ENCODE data around the gene SELENOS. TPM values are rescaled to one million over a fixed set of nuclear protein-coding genes. Genes with fewer than 3 reads are reported as not detected.

Gene SELENOS
- total RNA-seq, 1 donor from 2014 or later = 62.0 TPM

DNA sequence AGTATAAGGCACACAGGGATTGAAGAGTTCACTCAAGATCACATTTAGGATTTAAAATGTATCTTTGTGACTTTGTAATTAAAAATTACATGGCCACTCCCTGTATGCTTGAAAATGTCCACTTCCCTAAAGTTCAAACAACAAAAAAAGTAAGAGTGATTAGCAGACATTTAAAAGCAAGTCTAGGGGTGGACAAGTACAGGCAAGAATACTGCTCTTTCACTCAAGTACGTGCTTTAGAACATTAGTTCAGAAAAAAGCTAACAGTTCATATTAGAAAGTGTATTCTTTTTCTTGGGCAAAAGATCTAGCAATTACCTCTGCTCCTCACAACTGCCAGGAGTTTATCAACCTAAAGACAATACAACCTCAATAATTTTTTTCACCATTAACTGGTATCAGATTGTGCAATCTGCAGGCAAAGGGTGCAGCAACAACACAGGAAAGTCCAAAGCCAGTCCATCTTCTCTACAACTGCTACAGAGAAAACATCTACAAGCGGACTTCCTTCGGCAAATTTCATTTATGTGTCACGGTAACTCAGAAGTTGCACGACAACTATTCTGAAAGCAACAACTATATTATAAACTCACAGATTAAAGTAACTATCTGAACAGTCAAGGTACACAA, 43.5 kb downstream of the SELENOS start:
- intact Hi-C loops (cut with micrococcal nuclease) = no loop called here

DNA sequence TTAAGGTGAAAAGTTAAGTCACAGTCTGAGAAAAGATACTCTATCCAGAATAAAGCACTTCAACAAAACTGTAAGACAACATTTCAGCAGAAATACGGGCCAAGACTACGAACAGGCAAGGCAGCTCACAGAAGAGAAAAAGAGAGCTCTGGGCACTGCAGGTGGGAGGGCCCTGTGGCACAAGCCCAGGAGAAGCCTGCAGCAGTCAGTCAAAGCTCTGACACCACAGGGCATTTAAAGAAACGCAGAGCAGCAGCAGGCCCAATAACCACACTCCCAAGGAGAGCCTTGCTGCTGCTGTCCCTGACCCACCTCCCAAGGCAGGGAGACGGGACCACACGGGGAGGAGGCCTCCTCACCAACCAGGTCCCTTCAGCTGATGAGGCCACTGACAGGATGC, 44.6 kb downstream of the SELENOS start:
- intact Hi-C loops (cut with micrococcal nuclease) = no loop called here

DNA sequence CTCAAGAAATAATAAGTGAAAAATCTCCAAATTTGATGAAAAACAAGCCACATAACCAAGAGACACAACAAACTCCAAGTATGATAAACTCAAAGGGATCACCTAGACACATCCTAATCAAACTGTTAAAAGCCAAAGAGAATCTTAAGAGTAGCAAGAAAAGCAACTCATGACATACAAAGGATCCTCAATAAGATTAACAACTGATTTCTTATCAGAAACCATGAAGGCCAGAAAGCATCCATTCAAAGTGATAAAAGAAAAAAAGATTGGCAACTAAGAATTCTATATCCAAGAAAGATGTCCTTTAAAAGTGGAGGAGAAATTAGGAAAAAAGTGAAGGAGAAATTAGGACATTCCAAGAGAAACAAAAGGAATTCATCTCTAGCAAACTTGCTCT, 49.0 kb downstream of the SELENOS start:
- intact Hi-C loops (cut with micrococcal nuclease) = loop anchor here (1.0 kb wide), 1 partner anchor 11 kb away; no protein-coding TSS in a partner anchor

DNA sequence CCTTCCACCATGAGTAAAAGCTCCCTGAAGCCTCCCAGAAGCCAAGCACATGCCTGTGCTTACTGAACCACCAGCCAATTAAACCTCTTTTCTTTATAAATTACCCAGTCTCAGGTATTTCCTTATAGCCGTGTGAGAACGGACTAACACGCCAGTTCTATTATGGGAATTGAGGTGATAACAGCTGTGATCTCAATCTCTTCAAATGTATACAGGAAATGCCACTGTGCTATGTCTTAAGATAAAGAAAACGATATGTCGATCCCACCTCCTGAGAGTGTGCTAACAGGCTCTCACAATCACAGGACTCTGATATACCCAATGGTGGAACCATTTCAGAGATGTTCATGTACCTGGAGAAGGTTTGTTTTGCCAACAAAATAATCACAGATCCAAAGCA, 51.6 kb downstream of the SELENOS start:
- intact Hi-C loops (cut with micrococcal nuclease) = no loop called here

Other genes with a start within 250 kb of the SELENOS start
- 52.2 and 53.5 TPM in 2 replicates for gene CHSY1, start 25.4 kb downstream of the SELENOS start, total RNA-seq
- gene SNRPA1, start 17.8 kb upstream of the SELENOS start, total RNA-seq = 104 and 114 TPM in 2 replicates
- gene PCSK6, start 212.2 kb upstream of the SELENOS start, total RNA-seq = 2.4 and 2.5 TPM in 2 replicates